ENCODE results near the gene MAN2B1.
A peak's percentile ranks its signal among the peaks of the same experiment; 100 is the strongest.
"Not testable (repeated sequence)": the region's sequence is repeated elsewhere in the genome, so short reads cannot be mapped to it uniquely, and the experiment has no call there.

The MAN2B1 gene

DNA sequence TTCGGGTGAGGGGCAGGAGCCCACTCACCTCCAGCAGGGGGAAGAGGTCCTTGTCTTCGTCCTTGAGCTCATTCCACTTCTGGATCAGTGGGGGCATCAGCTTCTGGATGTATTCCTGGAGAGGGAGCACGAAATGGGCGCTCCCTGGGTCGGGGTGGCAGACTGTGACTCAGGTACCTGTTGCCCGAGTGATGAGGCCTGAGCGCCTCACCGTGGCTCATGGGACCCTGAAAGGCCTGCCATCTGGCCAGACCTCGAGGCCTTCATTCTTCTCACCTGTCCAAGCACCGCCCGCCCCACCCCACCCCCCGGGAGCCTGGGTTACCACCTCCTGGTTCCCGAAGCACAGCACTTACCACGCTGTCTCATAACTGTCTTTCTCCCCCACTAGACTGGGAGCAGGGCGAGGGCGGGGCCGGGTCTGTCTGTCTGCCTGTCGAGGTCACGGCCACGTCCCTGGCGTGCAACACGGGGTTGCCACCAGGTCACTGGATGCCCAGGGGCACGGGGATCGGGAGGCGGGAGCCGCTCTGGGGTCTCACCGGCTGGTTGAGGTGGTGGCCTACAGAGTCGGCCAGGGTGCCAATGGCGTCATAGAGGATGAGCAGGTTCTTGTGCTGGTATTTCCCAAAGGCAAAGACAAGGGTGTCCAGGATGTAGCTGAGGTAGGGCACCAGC lies 39.3 kb upstream of the MAN2B1 start:
- DNase-seq (ENCODE audit: extremely low read depth, low read depth), result no peak
- TF ChIP-seq, protein P1, sequence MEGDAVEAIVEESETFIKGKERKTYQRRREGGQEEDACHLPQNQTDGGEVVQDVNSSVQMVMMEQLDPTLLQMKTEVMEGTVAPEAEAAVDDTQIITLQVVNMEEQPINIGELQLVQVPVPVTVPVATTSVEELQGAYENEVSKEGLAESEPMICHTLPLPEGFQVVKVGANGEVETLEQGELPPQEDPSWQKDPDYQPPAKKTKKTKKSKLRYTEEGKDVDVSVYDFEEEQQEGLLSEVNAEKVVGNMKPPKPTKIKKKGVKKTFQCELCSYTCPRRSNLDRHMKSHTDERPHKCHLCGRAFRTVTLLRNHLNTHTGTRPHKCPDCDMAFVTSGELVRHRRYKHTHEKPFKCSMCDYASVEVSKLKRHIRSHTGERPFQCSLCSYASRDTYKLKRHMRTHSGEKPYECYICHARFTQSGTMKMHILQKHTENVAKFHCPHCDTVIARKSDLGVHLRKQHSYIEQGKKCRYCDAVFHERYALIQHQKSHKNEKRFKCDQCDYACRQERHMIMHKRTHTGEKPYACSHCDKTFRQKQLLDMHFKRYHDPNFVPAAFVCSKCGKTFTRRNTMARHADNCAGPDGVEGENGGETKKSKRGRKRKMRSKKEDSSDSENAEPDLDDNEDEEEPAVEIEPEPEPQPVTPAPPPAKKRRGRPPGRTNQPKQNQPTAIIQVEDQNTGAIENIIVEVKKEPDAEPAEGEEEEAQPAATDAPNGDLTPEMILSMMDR (IDR thresholded peaks at IDR 0.05; ENCODE audit: low read depth, low read length), result no peak

- no peak for DNase-seq (ENCODE audit: extremely low read depth, low read depth)
- TF ChIP-seq, protein P1 (IDR thresholded peaks at IDR 0.05; ENCODE audit: low read depth, low read length), result no peak
Observed at GRCh38 chr19:12705169-12705568, 38.6 kb upstream of the MAN2B1 start.

- TF ChIP-seq, protein P1 (IDR thresholded peaks at IDR 0.05; ENCODE audit: low read depth, low read length), result no peak
- no peak for DNase-seq (ENCODE audit: extremely low read depth, low read depth)
Observed at GRCh38 chr19:12703046-12703445, 36.5 kb upstream of the MAN2B1 start.

DNA sequence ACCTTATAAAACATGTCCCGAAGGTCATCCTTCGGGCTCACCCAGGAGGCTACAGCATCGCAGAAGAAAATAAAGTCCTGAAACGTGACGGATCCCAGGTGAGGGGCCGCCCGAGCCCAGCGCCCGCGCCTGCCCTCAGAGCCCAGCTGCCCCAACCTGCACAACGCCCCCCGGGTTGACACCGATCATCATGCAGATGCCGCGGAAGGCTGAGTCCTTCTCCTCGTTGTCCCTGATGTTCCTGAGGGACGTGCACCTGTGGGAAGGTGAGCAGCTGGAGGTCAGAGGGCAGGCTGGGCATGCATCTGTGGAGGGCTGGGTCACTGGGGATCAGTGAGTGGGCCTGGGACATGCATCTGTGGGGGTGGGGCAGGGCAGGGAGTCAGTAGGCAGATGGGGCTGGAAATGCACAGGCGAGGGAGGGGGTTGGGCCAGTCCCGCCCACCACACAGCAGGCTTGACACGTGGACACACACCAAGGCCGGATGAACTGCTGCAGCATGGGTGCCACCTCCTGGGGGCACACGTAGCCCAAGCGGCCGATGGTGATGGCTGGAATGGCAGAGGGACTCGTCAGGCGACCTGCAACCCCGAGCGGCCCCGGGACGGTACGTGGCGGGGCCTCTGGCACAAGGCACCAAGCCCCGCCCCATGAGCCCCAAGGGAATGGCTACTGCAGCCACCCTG lies 35.2 kb upstream of the MAN2B1 start:
- no peak for DNase-seq (ENCODE audit: extremely low read depth, low read depth)
- TF ChIP-seq, protein P1 (IDR thresholded peaks at IDR 0.05; ENCODE audit: low read depth, low read length), result no peak

GRCh38 chr19:12698138-12698537 lies 31.6 kb upstream of the MAN2B1 start:
- no peak for DNase-seq (ENCODE audit: extremely low read depth, low read depth)
- TF ChIP-seq, protein P1 (IDR thresholded peaks at IDR 0.05; ENCODE audit: low read depth, low read length), result no peak

- not testable (repeated sequence) for DNase-seq (ENCODE audit: extremely low read depth, low read depth)
Observed at GRCh38 chr19:12697425-12697824, 30.9 kb upstream of the MAN2B1 start.

DNA sequence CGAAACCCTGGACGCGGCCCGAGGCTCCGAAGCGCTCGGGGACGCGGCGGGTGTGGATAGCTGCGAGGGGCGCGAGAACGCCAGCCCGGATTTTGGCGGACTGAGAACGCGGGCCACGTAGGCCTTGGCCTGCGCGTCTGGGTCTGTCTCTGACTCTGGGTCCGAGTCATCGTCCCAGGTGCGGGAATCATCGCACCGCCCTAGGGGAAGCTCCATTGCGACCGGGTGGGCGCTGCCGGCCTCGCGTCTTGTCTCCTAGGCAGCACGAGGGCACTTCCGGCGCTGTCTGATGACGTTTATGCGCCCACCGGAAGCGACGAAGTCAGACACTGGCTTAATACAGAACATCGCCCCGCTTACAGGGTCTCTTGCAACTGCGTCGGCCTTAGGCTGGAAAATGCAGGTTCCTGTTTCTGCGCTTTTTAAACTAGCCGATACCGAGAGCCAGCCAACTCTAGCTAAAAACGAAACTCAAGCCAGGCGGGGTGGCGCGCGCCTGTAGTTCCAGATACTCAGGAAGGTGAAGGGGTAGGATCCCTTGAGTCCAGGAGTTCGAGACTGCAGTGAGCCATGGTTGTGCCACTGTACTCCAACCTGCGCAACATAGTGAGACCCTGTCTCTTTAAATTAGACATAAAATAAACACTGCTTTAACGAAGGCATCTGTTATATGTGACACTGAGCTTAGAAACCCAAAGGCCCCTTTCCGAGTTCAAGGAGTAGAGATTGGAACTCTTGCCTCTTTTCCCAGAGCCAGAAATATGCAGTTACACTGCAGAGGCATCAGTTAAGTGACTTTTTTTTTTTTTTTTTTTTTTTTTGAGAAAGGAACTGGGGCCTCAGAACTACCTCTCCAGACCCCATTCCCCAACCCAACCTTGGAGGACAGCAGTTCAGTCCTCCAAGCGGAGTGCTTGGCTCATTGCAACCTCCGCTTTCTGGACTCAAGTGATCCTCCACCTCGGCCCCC lies 30.1 kb upstream of the MAN2B1 start, which contains the start of gene FBXW9:
FBXW9 (minus strand) TSS at position 266 of the 970 bp plus-strand sequence; CDS start at position 216, 50 bp downstream.
- TF ChIP-seq, protein P1 (IDR thresholded peaks at IDR 0.05; ENCODE audit: low read depth, low read length), result no peak
- peak; percentile 84 for DNase-seq (ENCODE audit: extremely low read depth, low read depth)
